HG02642 (cell line): ENCODE measurements around the gene PALLD.

ENCODE experiments used
- ATAC-seq: cut with Tn5 transposase; IDR thresholded peaks from one replicate; pipeline ENCODE4 v1.9.1; 2021; ENCODE audit warnings: mild to moderate bottlenecking; ENCODE audit not compliant: unreplicated experiment, poor library complexity

Gene PALLD

DNA sequence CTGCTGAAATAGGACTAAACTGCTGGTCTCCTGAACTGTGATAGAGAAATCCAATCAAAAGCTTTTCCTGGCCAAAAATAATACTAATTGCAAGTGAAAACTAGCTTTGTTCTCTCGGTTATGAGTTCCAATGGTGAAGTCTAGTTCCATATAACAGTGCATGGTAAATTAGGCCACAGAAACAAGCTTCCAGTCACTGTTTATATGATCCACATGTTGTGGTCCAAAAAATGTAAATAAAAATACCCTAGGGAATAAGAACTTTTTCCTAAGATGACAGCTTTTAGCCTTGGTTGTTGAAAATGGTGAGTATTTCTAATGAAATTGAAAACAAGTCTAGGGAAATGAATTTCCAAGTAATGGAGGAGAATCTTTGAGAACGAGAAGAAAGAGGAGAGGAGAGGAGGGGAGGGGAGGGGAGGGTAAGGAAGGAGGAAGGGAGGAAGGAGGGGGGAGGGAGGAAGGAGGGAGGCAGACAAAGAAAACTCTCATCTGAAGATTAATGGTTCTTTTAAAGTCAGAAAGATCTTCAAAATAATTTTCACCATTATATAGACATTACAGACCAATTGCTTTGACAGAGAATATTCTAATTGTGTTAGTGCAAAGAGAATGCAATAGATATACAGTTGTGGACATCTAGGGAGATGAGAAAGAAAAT is 26.1 kb downstream of the PALLD start:
- ATAC-seq, result no peak

DNA sequence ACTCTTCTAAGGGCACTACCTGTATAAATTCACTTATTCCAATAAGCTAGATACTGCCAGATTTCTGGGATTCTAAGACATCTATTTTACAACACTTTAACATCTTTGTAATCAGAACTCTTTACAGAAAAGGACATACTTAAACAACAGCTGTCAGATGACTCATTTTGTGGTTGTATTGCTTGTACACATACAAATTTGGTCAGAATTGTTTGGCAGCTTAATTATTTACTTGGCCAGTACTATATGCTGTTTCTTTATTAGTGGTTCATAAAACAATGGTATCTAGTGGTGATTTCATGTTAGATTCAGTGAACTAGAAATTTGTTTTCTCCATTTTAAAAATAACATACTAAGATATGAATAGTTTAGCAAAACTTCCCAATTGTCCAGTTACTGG is 27.2 kb downstream of the PALLD start:
- no peak for ATAC-seq

DNA sequence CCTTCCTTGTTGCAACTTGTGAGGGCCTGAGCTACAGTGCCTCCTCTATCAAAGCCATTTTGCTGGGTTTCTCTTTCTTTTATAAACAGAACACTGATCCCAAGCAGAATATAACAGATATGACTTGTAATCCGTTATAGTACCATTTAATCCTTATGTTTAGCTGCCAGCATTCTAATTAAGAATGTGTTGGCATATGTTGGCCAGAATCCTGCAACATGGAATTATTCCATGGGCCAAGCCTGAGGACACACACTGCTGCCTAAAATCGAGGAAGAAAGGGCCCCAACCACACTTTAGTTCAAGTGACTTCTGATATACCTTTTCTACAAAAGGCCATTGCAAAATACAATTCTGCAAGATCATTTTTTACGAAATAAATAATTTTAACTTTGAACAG is 28.0 kb downstream of the PALLD start:
- no peak for ATAC-seq

DNA sequence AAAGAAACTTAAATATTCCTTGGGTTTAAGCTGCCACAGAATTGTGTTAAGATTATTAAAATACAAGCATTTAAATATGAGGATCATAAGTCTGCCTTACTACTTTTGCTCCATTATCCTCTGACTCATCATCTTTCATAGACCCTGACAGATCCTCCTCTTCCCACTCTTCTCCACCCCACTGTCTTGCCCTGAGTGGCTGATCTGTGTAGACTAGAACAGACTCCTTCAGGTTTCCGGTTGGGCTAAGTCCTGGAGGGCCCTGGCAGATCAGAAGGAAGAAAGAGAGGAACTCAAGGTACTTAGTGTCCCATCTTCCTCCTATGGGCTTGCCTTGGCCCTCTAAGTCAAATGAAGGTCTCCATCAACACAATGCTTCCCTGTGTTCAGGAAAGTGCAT is 30.7 kb downstream of the PALLD start:
- no peak for ATAC-seq

DNA sequence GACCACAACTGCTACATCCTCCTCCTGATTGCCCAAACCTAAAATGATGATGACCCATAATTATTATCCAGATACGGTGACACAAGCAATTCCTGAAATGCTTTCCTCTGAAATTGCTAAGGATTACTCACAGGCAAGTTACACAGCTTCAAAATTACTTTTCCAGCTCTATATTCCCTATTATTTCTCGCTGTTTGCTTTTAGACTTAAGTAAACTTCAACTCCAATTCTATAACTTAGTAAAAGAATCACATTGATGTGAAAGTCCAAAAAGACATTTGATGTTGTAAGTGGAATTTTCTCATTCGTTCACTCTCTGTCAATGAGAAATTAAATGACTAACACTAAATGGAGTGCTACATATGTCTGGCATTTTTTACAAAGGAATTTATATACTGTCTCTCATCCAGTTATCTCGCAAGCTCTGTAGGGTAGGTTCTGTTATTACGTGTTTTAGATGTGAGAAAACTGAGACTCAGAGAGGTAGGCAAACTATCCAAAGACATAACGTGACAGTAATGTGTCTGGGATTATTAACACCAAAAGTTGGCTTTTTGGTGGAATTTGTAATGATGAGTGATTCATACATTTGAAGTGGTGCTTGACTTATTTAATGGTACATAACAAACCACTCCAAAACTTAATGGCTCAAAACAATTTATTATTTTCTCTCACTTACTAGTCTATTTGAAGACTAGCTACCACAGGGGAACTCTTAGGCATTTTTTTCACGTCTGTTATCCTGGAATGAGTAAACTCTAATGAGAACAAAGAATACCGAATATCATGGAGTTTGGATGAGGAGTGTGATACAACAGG is 31.5 kb downstream of the PALLD start:
- no peak for ATAC-seq

DNA sequence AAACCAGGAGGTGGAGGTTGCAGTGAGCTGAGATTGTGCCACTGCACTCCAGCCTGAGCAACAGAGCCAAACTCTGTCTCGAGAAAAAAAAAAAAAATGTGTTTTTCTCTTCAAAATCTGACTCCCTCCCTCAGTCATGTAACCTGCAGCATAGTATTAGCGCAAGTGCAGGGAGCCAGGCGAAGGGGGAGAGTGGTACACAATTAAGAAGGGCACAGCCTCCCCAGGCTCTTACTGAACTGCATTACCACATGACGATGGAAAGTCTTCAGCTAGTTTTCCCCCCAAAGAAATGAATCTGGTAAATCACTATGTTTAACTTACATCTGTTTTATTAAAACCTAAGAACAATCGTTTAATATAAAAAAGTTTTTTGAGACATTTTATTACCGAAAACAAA is 32.4 kb downstream of the PALLD start:
- no peak for ATAC-seq

DNA sequence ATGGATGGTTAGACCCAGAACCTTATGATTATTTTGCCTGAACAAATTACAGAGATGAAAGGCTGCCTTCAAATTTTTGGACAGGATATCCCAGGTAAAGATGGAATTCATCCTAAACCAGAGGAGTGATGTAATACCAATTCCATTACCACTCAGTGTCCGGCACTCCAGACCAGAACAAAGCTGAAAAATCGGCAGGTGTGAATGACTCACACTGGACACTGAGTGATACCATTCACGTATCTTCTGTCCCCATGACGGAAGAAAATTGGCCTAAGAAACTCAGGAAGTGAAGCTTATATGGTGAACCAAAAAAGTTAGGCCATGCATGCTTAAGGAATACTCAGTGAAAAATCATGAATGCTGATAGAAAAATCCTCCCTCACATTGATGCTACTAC is 34.5 kb downstream of the PALLD start:
- no peak for ATAC-seq

DNA sequence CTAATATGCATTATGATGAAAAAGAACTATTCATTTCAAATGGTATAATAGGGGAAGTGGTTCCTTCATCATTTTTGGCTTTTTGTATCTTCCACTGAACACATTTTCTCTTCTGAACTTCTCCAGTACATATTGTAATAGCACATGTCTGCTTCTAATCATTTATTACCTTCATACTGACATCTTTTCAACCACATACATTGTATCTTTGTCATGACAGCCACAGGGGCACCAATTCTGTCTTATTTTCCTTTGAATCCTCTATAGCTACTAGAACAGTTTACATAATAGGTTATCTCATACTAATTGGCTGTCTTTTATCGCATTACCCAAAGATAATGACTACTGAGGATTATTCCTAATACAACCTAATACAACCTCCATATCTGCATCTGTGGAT is 37.7 kb downstream of the PALLD start:
- ATAC-seq, result no peak

DNA sequence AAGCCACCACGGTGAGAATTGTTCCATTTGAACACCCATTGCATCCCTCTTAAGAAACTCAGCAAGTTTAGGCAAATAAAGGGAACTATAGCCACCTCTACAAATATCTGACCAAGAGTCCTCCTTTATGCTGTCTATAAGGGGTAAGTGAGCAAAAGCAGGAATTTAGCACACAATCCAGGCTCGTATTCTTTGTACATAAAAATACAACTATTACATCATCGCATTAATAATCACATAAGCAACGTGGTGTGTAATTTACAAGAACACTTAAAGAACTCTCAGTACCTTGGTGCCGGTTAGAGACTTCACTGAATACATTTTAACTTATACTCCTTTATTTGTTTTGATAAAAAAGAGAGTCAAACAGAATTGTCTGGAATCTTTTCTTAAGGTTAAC is 38.8 kb downstream of the PALLD start:
- ATAC-seq, result no peak

DNA sequence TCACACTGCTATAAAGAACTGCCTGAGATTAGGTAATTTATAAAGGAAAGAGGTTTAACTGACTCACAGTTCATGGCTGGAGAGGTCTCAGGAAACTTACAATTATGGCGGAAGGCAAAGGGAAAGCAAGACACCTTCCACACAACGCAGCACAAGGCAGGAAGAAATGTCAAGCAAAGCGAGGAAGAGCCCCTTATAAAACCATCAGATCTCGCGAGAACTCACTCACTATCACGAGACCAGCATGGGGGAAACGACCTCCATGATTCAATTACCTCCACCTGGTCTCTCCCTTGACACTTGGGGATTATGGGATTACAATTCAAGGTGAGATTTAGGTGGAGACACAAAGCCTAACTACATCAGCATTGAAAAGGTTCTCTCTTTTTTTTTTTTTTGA is 39.6 kb downstream of the PALLD start:
- no peak for ATAC-seq

DNA sequence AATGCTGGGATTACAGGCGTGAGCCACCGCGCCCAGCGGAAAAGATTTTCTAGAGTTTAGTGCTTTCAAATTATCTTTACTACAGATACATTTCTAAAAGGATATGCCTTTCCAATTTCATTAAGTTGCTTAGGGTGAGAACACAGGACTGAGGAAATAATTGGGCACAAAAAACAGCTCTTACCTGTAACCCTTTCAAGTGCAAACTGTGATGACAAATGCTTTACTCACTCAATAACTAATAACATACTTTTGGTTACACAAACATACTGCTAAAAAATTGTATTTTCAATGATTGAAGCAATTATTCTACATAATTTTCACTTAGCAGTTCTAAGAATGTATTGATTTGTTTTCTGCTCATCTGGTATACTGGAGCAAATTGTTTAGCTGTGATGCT is 40.2 kb downstream of the PALLD start:
- ATAC-seq, result no peak

DNA sequence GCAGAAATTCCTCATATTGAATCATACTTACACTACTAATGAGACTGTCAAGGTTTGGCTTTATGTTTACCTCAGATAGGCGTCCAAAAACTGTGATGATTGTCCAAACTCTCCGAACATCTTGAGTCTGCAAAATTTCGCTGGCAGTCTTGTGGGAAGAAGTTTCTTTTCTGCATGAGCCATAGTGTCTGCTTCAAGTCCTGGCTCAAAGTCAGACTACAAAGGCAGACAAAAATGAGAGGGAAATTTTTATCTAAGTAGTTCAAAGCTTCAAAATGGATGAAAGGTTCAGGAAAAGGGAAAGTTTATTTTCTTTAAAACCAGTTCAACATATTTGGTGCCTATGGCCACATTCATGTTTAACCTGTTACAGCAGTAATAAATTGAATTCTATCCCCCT is 40.7 kb downstream of the PALLD start:
- ATAC-seq, result no peak

DNA sequence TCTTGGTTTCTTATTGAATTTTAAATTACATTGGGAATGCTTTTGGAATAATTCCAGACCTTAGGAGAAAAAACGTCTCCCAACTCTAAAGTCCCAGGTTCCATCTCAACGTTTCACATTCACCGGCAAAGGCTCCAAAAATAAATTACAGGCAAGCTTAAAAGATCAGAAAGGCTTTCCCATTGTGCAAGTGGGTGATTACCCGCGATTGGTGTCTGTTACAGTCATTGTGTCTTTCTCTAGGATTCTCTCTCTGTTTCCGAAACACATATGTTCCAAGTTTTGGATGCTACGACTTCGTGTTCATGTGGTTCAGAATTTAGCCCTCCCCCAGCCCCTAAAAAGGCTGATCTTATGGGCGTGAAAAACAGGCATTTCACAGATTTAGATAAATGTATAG is 41.8 kb downstream of the PALLD start:
- no peak for ATAC-seq

DNA sequence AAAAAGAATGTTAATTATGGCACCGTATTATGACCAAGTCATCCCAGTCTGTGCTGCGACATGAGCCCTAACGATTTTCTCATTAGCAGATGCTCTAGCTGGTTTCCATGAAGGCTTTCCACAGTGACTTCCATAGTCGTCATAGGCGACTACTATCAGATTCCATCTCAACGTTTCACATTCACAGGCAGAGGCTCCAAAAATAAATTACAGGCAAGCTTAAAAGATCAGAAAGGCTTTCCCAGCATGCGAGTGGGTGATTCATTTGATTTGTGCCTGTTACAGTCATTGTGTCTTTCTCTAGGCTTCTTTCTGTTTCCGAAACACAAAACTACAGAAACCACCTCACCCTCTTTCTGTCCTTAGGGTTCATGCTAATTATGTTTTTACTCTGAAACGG is 43.2 kb downstream of the PALLD start:
- no peak for ATAC-seq

DNA sequence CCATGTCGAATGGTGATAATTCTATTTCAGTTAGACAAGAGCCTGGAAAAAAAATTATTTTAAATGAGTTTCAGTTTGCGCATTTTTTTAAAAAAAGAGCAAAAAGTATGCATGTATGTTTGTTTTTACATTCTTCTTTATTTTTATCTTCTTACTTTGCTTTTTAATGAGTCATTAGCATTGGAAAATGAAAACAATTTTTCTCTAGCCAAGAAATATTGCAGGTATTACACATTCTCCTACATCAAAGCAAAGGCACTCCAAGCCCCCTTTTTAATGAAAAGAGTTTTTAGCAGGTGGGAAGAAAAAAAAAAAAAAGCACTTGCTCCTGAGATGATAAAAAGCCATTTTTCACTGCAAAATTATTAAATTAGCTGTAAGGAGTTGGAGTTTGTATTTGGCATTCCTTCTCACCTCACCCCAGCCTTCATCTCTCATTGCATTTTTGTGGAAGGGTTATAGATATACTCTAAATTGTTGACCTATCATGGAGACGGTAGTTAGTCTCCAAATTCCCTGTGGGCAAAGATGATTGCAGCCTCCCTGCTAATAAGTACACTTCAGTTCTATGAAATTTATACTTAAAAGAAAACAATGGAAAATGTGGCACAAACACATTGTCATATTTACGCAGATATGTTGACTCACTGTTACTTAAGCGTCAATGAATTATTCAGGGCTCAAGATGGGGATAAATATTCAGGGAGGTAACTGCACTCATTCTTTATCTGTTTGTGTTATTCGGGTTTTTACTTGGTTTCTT is 43.8 kb downstream of the PALLD start:
- no peak for ATAC-seq

DNA sequence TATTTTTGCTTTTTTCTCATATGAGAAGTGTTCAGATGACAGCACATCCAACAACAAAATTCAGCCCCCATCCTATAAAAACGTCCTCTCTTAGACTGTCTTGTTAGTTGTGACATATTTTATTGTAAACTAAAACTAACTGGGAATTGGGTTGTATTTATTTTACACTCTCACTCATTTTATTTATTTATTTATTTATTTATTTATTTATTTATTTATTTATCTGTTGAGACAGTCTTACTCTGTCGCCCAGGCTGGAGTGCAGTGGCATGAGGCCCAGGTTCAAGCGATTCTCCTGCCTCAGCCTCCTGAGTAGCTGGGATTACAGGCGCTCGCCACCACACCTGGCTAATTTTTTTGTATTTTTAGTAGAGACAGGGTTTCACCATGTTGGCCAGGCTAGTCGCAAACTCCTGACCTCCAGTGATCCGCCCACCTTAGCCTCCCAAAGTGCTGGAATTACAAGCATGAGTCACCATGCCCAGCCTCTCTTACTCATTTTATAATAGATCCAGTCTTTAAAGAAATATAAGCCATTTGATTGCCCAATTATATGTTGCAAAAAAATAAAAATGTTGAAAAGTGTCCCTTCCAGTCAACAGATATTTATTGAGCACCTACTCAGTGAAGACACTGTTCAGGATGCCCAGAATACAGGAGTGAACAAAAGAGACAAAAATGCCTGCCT is 44.6 kb downstream of the PALLD start:
- no peak for ATAC-seq

DNA sequence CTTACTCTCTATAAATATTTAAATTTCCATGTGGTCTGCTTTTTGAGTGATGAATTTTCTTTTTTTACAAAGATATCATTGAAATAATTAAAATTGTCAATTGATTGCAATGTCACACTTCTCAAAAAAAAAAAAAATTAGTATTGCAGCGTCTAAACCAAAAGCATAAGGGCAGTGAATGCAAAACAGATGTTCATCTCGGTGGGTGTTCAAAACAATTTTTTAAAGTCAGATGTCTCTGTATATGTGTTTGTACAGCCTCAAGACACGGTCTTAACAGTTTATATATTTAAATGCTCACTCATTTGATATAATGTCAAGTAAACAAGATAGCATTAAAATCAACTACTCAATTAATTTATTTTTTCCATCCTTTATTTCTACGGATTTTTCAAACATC is 52.3 kb downstream of the PALLD start:
- ATAC-seq, result no peak

DNA sequence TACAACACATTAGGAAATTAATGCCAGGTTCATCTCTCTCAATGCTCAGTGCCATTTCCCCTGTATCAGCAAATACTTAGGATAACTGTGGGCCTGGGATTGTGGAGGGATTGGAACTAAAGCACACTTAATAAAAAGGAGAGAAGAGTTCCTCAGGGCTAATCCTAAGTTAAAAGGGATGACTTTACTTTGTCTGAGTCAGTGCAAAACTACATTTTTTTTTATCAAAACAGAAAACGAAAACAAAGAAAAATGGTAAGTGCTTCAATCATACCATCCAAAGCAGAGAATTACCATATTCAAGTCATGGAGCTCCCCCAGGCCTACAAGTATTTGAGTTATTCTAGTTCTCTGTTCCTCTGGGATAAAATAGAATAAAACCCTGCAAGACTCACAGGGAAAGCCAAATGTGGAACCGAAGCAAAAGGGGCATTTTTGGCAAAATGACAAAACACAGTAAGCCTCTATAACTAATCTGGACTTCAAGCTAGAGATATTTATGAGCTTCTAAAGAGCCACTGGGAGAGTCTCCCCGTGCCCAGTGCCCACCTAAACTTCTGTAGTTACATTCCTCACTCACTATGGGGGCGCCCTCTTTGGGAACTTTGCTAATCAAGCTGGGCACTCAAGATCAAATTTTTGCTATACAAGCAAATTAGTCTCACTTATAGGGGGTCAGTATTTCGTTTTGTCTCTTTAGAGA is 53.4 kb downstream of the PALLD start:
- ATAC-seq, result no peak

DNA sequence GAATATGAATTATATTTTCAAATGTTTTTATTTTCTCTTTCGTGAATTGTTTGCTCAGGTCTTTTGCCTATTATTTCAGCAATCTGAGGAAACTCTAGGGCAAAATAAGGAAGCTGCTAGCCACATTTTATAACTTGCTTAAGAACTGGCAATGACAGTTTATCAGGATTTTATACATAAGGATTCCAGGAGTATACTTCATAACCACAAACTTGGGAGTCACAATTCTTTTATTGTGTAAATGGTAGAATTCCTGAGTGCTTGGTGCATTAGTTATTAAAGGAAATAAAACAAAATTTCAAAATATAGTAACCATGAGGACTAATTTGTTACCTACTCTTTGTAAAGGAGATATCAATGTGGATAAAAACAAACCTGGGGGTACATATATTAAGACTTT is 54.4 kb downstream of the PALLD start:
- no peak for ATAC-seq

DNA sequence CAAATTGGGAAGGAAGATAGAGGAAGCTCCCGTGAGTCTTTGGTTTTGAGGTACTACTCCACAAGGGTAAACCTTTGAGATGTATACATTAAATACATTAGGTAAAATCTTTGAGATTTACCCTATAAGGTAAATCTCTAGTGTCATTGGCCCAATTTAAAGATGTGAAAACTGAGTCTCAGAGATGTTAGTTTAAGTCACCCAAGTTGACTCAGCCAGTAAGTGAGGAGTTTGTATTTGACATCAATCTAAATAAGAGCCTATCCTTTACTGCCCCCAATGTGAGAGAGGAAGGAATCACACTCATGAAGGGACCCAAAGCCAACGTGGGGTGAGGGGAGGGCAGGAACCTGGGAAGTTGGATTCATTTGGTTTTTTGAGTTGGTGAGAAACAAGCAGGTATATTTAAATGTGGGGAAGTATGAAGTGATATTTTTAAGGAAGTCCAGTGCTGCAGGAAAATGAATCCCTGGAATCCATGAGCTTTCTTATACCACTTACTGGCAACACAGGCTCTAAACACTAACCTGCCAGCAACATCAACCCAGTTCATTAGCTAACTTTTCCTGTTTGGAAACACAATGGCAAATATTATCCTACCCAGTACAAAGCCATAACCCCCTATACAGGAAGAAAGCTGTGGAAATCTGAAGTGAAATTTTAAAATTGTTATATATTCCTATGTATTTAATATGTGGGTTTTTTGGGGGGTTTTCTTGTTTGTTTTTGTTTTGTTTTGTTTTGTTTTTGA is 55.3 kb downstream of the PALLD start:
- no peak for ATAC-seq
